HepG2 (cell line): ENCODE results near the gene CTCF. TPM values are rescaled to one million over a fixed set of nuclear protein-coding genes. Genes with fewer than 3 reads are reported as not detected.

Experiments
- CREB3 ChIP-seq: sonication (generic); formaldehyde crosslinking; IDR thresholded peaks from 2 replicates; pipeline ENCODE4 v1.5.0; 2020; ENCODE audit warnings: missing genetic modification reagents
- GLI4 ChIP-seq: sonication (generic); formaldehyde crosslinking; IDR thresholded peaks from 2 replicates; pipeline ENCODE4 v1.5.1; 2020; ENCODE audit warnings: missing genetic modification reagents, mild to moderate bottlenecking, moderate library complexity, borderline replicate concordance
- HNF1A ChIP-seq, 2 experiments: sonication (generic) in 1 of 2; formaldehyde crosslinking in 1 of 2; IDR thresholded peaks; 2 replicates each; pipeline versions ENCODE4 v1.4.0 to v1.6.1; 2016 to 2020; ENCODE audit warnings: borderline replicate concordance in 1 of 2, low read depth in 1 of 2, mild to moderate bottlenecking in 1 of 2, missing genetic modification reagents in 1 of 2
- IKZF5 ChIP-seq: IDR thresholded peaks from 2 replicates; pipeline ENCODE4 v1.6.1; 2018; ENCODE audit warnings: missing genetic modification reagents, mild to moderate bottlenecking, missing compliant biosample characterization
- IRF2 ChIP-seq: IDR thresholded peaks from 2 replicates; pipeline ENCODE4 v1.6.1; 2018; ENCODE audit warnings: missing genetic modification reagents, missing compliant biosample characterization
- JUND ChIP-seq: sonication (generic); formaldehyde crosslinking; IDR thresholded peaks from 2 replicates; pipeline ENCODE4 v1.8.0; 2022; ENCODE audit warnings: mild to moderate bottlenecking, missing genetic modification reagents
- NFE2 ChIP-seq: sonication (generic); formaldehyde crosslinking; IDR thresholded peaks from 2 replicates; pipeline ENCODE4 v1.4.0; 2020; ENCODE audit warnings: missing genetic modification reagents
- SP4 ChIP-seq: sonication (generic); formaldehyde crosslinking; IDR thresholded peaks from 2 replicates; pipeline ENCODE4 v1.8.1; 2023; ENCODE audit warnings: mild to moderate bottlenecking, missing genetic modification reagents
- SUZ12 ChIP-seq: fragments of 150-350 bp; IDR thresholded peaks from 2 replicates; pipeline ENCODE4 v1.6.1; 2014; ENCODE audit warnings: low read depth, low read length
- TIGD3 ChIP-seq: sonication (generic); formaldehyde crosslinking; IDR thresholded peaks from 2 replicates; pipeline ENCODE4 v1.5.1; 2020; ENCODE audit warnings: mild to moderate bottlenecking, missing genetic modification reagents, borderline replicate concordance
- ZBTB7A ChIP-seq: sonication (generic); formaldehyde crosslinking; IDR thresholded peaks from 2 replicates; pipeline ENCODE4 v1.8.0; 2022; ENCODE audit warnings: mild to moderate bottlenecking, missing genetic modification reagents
- ZNF34 ChIP-seq: sonication (generic); formaldehyde crosslinking; IDR thresholded peaks from 2 replicates; pipeline ENCODE4 v1.4.0; 2020; ENCODE audit warnings: mild to moderate bottlenecking, missing genetic modification reagents, borderline replicate concordance
- ZNF512 ChIP-seq: sonication (generic); formaldehyde crosslinking; IDR thresholded peaks from 2 replicates; pipeline ENCODE4 v1.4.0; 2020; ENCODE audit warnings: mild to moderate bottlenecking, missing genetic modification reagents
- ZNF562 ChIP-seq: sonication (generic); formaldehyde crosslinking; IDR thresholded peaks from 2 replicates; pipeline ENCODE4 v1.8.0; 2022; ENCODE audit warnings: missing genetic modification reagents, borderline replicate concordance
- ZNF597 ChIP-seq: sonication (generic); formaldehyde crosslinking; IDR thresholded peaks from 2 replicates; pipeline ENCODE4 v1.5.0; 2020; ENCODE audit warnings: missing genetic modification reagents
- ZNF737 ChIP-seq: sonication (generic); formaldehyde crosslinking; IDR thresholded peaks from 2 replicates; pipeline ENCODE4 v1.5.0; 2020; ENCODE audit warnings: missing genetic modification reagents, mild to moderate bottlenecking, borderline replicate concordance
- polyA plus RNA-seq, 8 experiments: library from polyadenylated mRNA; depleted of rRNA in 3 of 8; stranded (reverse) in 7 of 8; unstranded in 1 of 8; fragments of >200 nt; fragmentation: Illumina TruSeq in 4 of 8; extraction: Trizol in 4 of 8; gene quantifications; 2 replicates each; pipeline versions ENCODE4 v1.2.1 to v1.2.3, GENCODE V29; 2011 to 2016; ENCODE audit warnings: low read depth in 4 of 8, missing spikeins in 1 of 8, mixed read lengths in 1 of 8; ENCODE audit not compliant: insufficient read depth in 1 of 8
- total RNA-seq, 5 experiments: library from RNA; depleted of rRNA; stranded (reverse); fragments of >200 nt; fragmentation: Illumina TruSeq; extraction: Trizol; gene quantifications; 2 replicates each; pipeline ENCODE4 v1.2.3, GENCODE V29; 2016; ENCODE audit warnings: low read depth in 1 of 5

CTCF gene
- total and polyA plus RNA-seq, 2 of the 13 experiments (the other 11 are each of a cell fraction or from before 2014, with no cell fraction given) = 19.5 to 37.5 TPM

- TF ChIP-seq IKZF5 (CRISPR knock-in tag) (peak; percentile 74; the same call in 1 of the 2 replicates), SP4 (CRISPR knock-in tag) (no peak; the same call in 1 of the 2 replicates), GLI4 (CRISPR knock-in tag) (no peak), HNF1A (IDR thresholded peaks at IDR 0.05; ENCODE audit: low read depth) (no peak), HNF1A (CRISPR knock-in tag; IDR thresholded peaks at IDR 0.05; ENCODE audit: borderline replicate concordance) (peak; percentile 68), TIGD3 (CRISPR knock-in tag) (peak; percentile 33; the same call in 1 of the 2 replicates), ZNF34 (CRISPR knock-in tag) (peak; percentile 39; the same call in 1 of the 2 replicates), ZNF737 (no peak), CREB3 (CRISPR knock-in tag) (no peak), ZBTB7A (CRISPR knock-in tag) (peak; percentile 53; the same call in 1 of the 2 replicates), ZNF512 (CRISPR knock-in tag) (no peak), SUZ12 (no peak), JUND (CRISPR knock-in tag) (peak; percentile 65; the same call in 1 of the 2 replicates), ZNF597 (CRISPR knock-in tag) (no peak), NFE2 (CRISPR knock-in tag) (no peak), ZNF562 (no peak), IRF2 (CRISPR knock-in tag) (peak; percentile 90)
Observed at GRCh38 chr16:67667817-67668494, 105.6 kb downstream of the CTCF start (continued).
